Stimulated activated CD8-positive, alpha-beta memory T cell treated with anti-CD3 and anti-CD28 coated beads, Interleukin-15, amount 100 ng/mL, for 4 hours (primary cell): ENCODE measurements around the gene USP17L24.
"Not testable (repeated sequence)": the region's sequence is repeated elsewhere in the genome, so short reads cannot be mapped to it uniquely, and the experiment has no call there.

ENCODE experiments used
- DNase-seq, 2 donors: peaks; one replicate each; pipeline ENCODE4 v3.0.0-alpha.2; 2020; ENCODE audit warnings: low read depth in 2 of 2

Gene USP17L24, protein sequence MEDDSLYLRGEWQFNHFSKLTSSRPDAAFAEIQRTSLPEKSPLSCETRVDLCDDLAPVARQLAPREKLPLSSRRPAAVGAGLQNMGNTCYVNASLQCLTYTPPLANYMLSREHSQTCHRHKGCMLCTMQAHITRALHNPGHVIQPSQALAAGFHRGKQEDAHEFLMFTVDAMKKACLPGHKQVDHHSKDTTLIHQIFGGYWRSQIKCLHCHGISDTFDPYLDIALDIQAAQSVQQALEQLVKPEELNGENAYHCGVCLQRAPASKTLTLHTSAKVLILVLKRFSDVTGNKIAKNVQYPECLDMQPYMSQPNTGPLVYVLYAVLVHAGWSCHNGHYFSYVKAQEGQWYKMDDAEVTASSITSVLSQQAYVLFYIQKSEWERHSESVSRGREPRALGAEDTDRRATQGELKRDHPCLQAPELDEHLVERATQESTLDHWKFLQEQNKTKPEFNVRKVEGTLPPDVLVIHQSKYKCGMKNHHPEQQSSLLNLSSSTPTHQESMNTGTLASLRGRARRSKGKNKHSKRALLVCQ

DNA sequence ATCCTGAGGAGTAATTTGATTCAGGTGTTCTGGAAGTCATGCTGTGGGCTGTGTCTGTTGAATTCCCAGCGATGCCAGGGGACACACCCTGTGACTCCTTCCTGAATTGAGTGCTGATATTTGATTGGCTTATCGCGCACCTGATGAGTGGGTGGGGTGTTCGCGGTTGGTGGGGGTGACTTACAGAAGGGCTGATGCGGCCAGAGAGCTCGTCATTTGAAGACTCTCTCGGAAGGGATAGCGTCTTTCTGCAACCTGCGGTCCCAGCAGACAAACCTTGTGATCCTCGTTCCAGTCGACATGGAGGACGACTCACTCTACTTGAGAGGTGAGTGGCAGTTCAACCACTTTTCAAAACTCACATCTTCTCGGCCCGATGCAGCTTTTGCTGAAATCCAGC lies at the start of gene USP17L24:
USP17L24 (plus strand) TSS at position 301 of the 400 bp plus-strand sequence; CDS start at position 301, 0 bp downstream.
- not testable (repeated sequence) for DNase-seq

DNA sequence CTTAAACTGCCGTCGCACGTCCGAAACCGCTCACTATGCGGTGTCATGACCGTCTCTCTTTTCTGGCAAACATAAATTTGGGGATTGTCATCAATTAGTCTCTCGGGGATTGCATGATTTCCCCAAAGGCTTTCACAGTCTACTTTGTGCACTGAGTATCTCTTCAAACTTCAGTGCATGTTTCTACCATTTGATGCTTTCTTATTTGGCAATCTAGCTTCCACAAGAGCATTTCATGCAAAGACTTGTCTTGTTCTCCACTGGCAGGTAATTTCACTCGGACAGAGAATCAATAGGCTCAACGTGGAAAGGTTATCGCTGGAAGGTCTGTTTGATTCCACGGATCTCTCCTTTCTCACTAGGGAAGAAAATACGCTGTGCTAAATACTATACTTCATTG lies 774 bp upstream of the USP17L24 start:
- DNase-seq = not testable (repeated sequence)

GRCh38 chr4:9329611-9330010 lies 4.6 kb downstream of the USP17L24 start, which contains the start of gene USP17L25:
Gene USP17L25 (plus strand): TSS chr4:9329911. CDS start chr4:9329911, 0 bp downstream.
- DNase-seq = not testable (repeated sequence)

GRCh38 chr4:9334358-9334757 lies 9.4 kb downstream of the USP17L24 start, which contains the start of gene USP17L26:
Gene USP17L26 (plus strand): TSS chr4:9334658. CDS start chr4:9334658, 0 bp downstream.
- DNase-seq = not testable (repeated sequence)

DNA sequence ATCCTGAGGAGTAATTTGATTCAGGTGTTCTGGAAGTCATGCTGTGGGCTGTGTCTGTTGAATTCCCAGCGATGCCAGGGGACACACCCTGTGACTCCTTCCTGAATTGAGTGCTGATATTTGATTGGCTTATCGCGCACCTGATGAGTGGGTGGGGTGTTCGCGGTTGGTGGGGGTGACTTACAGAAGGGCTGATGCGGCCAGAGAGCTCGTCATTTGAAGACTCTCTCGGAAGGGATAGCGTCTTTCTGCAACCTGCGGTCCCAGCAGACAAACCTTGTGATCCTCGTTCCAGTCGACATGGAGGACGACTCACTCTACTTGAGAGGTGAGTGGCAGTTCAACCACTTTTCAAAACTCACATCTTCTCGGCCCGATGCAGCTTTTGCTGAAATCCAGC lies 14.1 kb downstream of the USP17L24 start, which contains the start of gene USP17L5:
USP17L5 (plus strand) TSS at position 301 of the 400 bp plus-strand sequence; CDS start at position 301, 0 bp downstream.
- not testable (repeated sequence) for DNase-seq

GRCh38 chr4:9343848-9344247 lies 18.9 kb downstream of the USP17L24 start, which contains the start of gene USP17L27:
Gene USP17L27 (plus strand): TSS chr4:9344148. CDS start chr4:9344148, 0 bp downstream.
- DNase-seq = not testable (repeated sequence)

- not testable (repeated sequence) for DNase-seq
Observed at GRCh38 chr4:9348593-9348992, 23.6 kb downstream of the USP17L24 start, which contains the start of gene USP17L28. Gene USP17L28 (plus strand): TSS chr4:9348893. CDS start chr4:9348893, 0 bp downstream.

DNA sequence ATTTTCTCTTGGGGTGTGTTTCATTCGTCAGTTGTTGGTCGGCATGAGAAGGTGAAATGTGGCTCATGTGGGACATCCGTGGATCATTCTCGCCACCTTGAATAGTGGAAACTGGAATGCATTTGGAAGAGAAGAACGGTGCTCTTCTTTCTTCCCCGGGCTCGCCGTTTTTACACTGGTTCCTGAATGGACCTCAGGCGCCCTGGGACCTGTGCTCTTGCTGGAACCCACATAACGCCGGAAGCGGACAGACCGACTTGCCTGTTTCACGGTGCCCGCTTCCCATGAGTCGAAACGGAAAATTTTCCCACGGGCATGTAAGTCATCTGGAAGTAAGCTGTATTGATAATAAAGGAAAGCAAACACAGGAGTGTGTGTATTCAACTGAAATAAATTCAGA lies 25.9 kb downstream of the USP17L24 start:
- not testable (repeated sequence) for DNase-seq

- not testable (repeated sequence) for DNase-seq
Observed at GRCh38 chr4:9353338-9353737, 28.4 kb downstream of the USP17L24 start, which contains the start of gene USP17L29. Gene USP17L29 (plus strand): TSS chr4:9353638. CDS start chr4:9353638, 0 bp downstream.

GRCh38 chr4:9362829-9363228 lies 37.9 kb downstream of the USP17L24 start, which contains the start of gene USP17L30:
Gene USP17L30 (plus strand): TSS chr4:9363129. CDS start chr4:9363129, 0 bp downstream.
- DNase-seq = not testable (repeated sequence)
